ENCODE results near the gene CMTM1. TPM values are rescaled to one million over a fixed set of nuclear protein-coding genes. Genes with fewer than 3 reads are reported as not detected.
"Not testable (repeated sequence)": the region's sequence is repeated elsewhere in the genome, so short reads cannot be mapped to it uniquely, and the experiment has no call there.

CMTM1 gene
- total RNA-seq, 1 experiment from 2014 or later: 2.1 TPM

DNA sequence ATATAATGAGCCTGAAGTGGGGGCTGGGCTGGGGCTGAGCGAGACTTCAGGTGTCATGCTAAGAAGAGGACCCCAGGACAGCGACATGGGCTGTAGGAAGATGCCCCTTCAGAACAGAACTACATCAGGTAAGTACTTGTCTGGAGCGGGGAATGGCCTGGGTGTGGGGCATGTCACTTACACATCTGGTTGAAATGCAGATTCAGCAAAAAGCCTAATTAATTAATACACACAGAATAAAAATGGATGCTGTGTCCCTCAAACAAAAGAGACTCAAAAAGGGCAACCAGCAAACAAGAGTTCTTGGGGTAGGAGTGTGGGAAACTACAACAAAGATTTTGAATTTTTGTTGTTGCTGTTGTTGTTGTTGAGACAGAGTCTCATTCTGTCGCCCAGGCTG, 24.8 kb downstream of the CMTM1 start:
- no peak for DNase-seq (ENCODE audit: low read depth)

- no peak for DNase-seq (ENCODE audit: low read depth)
These were observed 26.0 kb downstream of the CMTM1 start for GRCh38 chr16:66592241-66592640.

GRCh38 chr16:66592814-66593213, 26.6 kb downstream of the CMTM1 start:
- no peak for DNase-seq (ENCODE audit: low read depth)

DNA sequence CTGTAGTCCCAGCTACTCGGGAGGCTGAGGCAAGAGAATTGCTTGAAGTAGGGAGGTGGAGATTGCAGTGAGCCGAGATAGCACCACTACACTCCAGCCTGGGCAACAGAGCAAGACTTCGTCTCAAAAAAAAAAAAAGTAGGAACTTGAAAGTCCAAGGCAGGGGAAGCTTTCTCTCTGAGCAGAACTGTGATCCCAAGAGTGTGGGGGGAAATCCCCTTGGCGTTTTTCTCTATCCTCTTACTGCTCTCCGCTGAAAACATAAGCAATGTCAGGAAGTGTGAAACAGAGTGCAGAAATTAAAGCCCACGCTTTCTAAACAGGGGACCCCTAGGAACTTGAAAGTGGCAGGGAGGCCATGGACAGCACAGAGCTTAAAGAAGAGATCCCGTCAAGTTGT, 28.5 kb downstream of the CMTM1 start:
- no peak for DNase-seq (ENCODE audit: low read depth)

- not testable (repeated sequence) for DNase-seq (ENCODE audit: low read depth)
These were observed 30.3 kb downstream of the CMTM1 start for GRCh38 chr16:66596559-66596958.

GRCh38 chr16:66596986-66597848, 31.0 kb downstream of the CMTM1 start:
- no peak for DNase-seq (ENCODE audit: low read depth)

DNA sequence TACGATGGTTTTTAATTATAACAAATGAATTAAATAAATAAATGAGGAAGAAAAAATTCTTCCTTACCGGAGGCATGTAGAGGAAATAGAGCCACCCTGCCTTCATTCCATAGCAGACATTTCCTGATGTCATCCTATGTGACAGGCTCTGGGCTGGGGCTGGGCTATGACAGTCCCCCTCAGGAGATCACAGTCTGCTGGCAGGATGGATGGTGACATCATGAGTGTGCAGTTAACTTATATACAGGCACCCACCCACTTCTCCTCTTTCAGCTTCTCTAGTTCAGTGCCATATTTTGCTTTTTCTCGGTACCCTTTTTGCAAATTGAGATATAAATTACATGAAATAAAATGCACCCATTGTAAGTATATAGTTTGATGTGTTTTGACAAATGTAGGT, 31.9 kb downstream of the CMTM1 start:
- no peak for DNase-seq (ENCODE audit: low read depth)

GRCh38 chr16:66599726-66600125, 33.5 kb downstream of the CMTM1 start:
- no peak for DNase-seq (ENCODE audit: low read depth)

GRCh38 chr16:66600477-66600876, 34.2 kb downstream of the CMTM1 start:
- no peak for DNase-seq (ENCODE audit: low read depth)

GRCh38 chr16:66601471-66601870, 35.2 kb downstream of the CMTM1 start:
- no peak for DNase-seq (ENCODE audit: low read depth)

- DNase-seq (ENCODE audit: low read depth): peak; percentile 64
These were observed 37.5 kb downstream of the CMTM1 start for GRCh38 chr16:66603537-66604375.

- DNase-seq (ENCODE audit: low read depth): peak; percentile 43
These were observed 38.3 kb downstream of the CMTM1 start, which contains the start of gene CMTM3 for GRCh38 chr16:66604376-66605176. Gene CMTM3 (plus strand): TSS chr16:66604704. CDS start chr16:66604806, 102 bp downstream.

- DNase-seq (ENCODE audit: low read depth): peak; percentile 50
These were observed 39.1 kb downstream of the CMTM1 start for GRCh38 chr16:66605177-66605978.

GRCh38 chr16:66605979-66606751, 39.9 kb downstream of the CMTM1 start:
- peak; percentile 22 for DNase-seq (ENCODE audit: low read depth)

GRCh38 chr16:66608241-66609138, 42.3 kb downstream of the CMTM1 start:
- peak; percentile 91 for DNase-seq (ENCODE audit: low read depth)

GRCh38 chr16:66609139-66609510, 42.9 kb downstream of the CMTM1 start:
- DNase-seq (ENCODE audit: low read depth): no peak

- no peak for DNase-seq (ENCODE audit: low read depth)
These were observed 44.0 kb downstream of the CMTM1 start for GRCh38 chr16:66610111-66610820.

GRCh38 chr16:66611911-66612310, 45.7 kb downstream of the CMTM1 start:
- DNase-seq (ENCODE audit: low read depth): not testable (repeated sequence)
